Kidney glomerular epithelial cell (primary cell): ENCODE results near the gene PLB1.
A peak's percentile ranks its signal among the peaks of the same experiment; 100 is the strongest.
"Not testable (repeated sequence)": the region's sequence is repeated elsewhere in the genome, so short reads cannot be mapped to it uniquely, and the experiment has no call there.

Experiments used
- DNase-seq: peaks from one replicate; lab custom pipeline; 2025; lab: John Stamatoyannopoulos, UW

Gene PLB1

GRCh38 chr2:28648671-28649395 lies 153.0 kb downstream of the PLB1 start:
- DNase-seq, result no peak

- no peak for DNase-seq
These were observed 153.8 kb downstream of the PLB1 start for GRCh38 chr2:28649481-28650265.

- no peak for DNase-seq
These were observed 154.4 kb downstream of the PLB1 start for GRCh38 chr2:28650266-28650584.

- DNase-seq, result peak; percentile 39
These were observed 156.4 kb downstream of the PLB1 start for GRCh38 chr2:28652217-28652616.

- DNase-seq, result peak; percentile 18
These were observed 158.2 kb downstream of the PLB1 start for GRCh38 chr2:28653892-28654662.

GRCh38 chr2:28654663-28655320 lies 158.9 kb downstream of the PLB1 start:
- no peak for DNase-seq

GRCh38 chr2:28656937-28657615 lies 161.2 kb downstream of the PLB1 start:
- no peak for DNase-seq

- DNase-seq, result peak; percentile 38
These were observed 162.5 kb downstream of the PLB1 start for GRCh38 chr2:28658369-28658768.

- no peak for DNase-seq
These were observed 163.3 kb downstream of the PLB1 start for GRCh38 chr2:28659127-28659526.

GRCh38 chr2:28661589-28662001 lies 165.7 kb downstream of the PLB1 start:
- DNase-seq, result peak; percentile 87

- no peak for DNase-seq
These were observed 166.2 kb downstream of the PLB1 start for GRCh38 chr2:28662044-28662443.

- DNase-seq, result peak; percentile 95
These were observed 166.8 kb downstream of the PLB1 start for GRCh38 chr2:28662468-28663181.

GRCh38 chr2:28663359-28663758 lies 167.5 kb downstream of the PLB1 start:
- peak; percentile 47 for DNase-seq

GRCh38 chr2:28664120-28664842 lies 168.4 kb downstream of the PLB1 start:
- DNase-seq, result peak; percentile 20

- DNase-seq, result no peak
These were observed 169.3 kb downstream of the PLB1 start for GRCh38 chr2:28665041-28665704.

- DNase-seq, result not testable (repeated sequence)
These were observed 170.0 kb downstream of the PLB1 start for GRCh38 chr2:28665811-28666377.

- DNase-seq, result no peak
These were observed 170.8 kb downstream of the PLB1 start for GRCh38 chr2:28666496-28667184.

GRCh38 chr2:28667261-28667660 lies 171.4 kb downstream of the PLB1 start:
- no peak for DNase-seq
